GM18867 (cell line): ENCODE data around the gene DNAJC16.

ENCODE experiments used
- ATAC-seq: cut with Tn5 transposase; IDR thresholded peaks from one replicate; pipeline ENCODE4 v1.9.1; 2021; ENCODE audit warnings: mild to moderate bottlenecking, moderate library complexity; ENCODE audit not compliant: unreplicated experiment

The DNAJC16 gene

DNA sequence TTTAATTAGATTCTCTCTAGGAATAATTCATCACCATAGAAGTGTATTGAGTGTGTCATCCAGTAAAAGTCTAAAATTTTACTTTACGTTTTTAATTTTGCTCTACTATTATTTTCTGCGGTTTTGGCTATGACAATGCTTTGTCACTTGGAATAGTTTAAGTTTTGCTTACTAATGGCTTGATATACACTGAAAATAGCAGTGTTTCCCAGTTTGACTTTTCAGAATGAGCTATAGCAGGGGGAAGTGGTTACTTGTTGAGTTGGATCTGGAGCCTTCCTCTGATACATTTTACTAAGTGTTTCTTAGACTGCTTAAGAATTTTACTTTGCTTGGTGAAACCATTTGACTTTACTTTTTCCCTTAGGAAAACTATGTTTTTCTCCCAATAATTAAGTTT lies 5.0 kb downstream of the DNAJC16 start:
- no peak for ATAC-seq

GRCh38 chr1:15538771-15539170 lies 12.1 kb downstream of the DNAJC16 start:
- ATAC-seq = no peak

DNA sequence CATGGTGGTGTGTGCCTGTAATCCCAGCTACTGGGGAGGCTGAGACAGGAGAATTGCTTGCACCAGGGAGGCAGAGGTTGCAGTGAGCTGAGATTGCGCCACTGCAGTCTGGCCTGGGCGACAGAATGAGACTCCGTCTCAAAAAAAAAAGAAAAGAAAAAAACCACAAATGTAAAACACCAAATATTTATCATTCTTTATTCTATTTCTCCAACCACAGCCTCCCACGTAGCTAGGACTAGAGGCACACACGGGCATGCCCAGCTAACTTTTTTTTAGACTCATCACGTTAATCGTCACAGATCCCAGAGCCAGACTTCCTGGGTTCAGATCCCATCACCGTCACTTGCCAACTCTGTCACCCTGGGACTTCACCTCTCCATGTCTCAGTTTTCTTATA lies 13.5 kb downstream of the DNAJC16 start:
- ATAC-seq = no peak

DNA sequence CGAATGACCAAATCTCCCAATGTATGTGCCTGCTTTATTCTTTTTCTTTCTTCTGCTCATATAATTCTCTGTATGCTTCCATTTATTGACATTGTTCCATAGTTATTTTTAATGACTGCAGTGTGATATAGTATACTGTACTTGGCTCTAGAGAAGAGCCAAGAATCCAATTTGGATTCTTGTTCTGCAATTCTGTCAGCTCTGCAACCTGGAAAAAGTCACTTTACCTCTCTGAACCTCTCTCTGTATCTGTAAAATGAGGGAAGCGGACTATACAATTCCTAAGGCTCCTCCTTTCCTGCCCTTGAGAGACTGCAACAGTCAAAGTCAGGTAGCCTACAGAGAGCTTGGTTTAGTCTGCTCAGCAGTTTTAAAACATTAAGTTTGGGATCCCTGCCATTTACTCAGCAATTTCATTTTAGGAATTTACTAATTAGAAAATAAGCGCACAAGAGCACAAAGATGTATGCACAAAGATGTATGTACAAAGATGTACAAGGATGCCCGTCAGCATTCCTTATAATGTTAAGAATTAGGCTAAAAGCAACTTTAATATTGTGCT lies 14.7 kb downstream of the DNAJC16 start:
- no peak for ATAC-seq

GRCh38 chr1:15542388-15543250 lies 16.0 kb downstream of the DNAJC16 start:
- no peak for ATAC-seq

DNA sequence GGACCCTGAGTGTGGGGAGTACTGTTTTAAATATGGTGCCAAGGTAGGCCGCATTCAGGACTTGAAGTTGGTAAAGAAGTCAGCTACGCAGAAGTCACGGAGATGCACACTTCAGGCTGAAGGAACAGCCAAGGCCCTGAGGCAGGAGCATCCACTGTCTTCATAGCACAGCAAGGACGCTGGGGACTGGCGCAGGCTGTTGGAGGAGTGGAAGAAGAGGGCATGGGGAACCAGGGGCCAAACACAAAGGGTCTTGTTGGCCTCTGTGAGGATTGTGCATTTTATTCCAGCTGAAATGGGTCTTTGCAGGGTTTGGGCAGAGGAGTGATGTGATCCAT lies 16.6 kb downstream of the DNAJC16 start:
- ATAC-seq = no peak

GRCh38 chr1:15543589-15544568 lies 17.2 kb downstream of the DNAJC16 start:
- no peak for ATAC-seq

GRCh38 chr1:15546641-15547040 lies 20.0 kb downstream of the DNAJC16 start:
- ATAC-seq = no peak

GRCh38 chr1:15550573-15550972 lies 23.9 kb downstream of the DNAJC16 start:
- ATAC-seq = no peak

DNA sequence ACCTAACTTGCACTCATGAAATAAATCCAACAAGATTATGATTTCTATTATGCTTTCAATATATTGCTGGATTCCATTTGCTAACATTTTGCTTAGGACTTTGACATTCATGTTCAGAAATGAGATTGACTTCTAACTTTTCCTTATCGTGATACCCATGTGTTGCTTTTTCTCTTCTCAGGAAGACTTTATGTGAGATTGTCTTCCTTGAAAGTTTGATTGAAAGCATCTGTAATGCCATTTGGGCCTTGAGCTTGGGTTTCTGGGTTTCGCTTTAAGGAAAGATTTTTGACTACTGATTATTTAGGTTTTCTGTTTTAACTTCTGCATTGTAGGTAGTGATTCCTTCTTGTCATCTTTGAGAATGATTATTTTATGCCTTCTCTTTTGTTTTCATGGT lies 30.4 kb downstream of the DNAJC16 start:
- no peak for ATAC-seq

DNA sequence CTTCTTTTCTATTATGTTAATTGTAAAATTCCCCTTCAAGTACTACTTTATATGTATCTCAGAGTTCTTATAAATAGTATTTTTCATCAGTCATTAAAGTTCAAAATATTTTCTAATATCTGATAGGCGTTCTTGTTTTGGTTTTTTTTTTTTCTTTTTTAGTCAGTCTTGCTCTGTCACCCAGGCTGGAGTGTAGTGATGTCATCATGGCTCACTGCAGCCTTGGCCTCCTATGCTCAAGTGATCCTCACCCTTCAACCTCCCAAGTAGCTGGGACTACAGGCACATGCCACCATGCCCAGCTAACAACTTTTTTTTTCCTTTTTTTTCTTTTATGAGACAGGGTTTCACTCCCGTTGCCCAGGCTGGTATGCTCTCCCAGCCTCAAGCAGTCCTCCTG lies 30.9 kb downstream of the DNAJC16 start:
- no peak for ATAC-seq

DNA sequence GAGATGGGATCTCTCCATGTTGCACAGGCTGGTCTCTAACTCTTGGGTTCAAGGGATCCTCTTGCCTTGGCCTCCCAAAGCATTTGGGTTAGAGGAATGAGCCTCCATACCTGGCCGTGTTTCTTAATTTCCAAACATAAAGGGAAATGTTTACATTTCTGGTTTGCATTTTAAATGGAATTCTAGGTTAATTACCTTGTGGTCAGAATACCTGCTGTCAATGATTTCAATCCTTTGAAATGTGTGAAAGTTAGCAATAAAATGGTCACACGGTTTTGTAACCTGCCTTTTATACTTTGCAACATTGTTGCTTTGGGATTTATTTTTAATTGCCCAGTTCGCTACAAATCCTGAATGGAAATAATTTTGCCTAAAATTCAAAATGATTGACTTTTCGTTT lies 31.9 kb downstream of the DNAJC16 start:
- ATAC-seq = no peak

GRCh38 chr1:15559189-15559810 lies 32.7 kb downstream of the DNAJC16 start:
- ATAC-seq = no peak

- no peak for ATAC-seq
Measured at GRCh38 chr1:15568387-15569073, 41.9 kb downstream of the DNAJC16 start.

DNA sequence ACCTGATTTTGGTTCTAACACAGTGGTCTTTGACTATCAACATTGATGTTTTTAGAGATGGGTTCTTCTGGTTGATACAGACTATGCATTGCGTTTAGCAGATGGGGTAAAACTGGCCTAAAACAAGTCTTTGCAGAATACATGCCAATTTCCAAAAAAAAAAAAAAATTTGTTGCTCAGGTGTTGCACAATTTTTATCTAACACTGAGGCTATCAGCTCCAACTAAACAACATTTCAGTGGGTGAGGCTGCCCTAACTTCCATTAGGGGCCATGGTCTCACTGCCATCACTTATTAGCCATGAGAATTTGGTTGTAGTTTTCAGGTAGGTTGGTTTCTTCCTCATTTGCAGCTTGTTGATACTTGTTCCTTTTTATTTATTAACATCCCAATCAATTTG lies 44.2 kb downstream of the DNAJC16 start:
- no peak for ATAC-seq

GRCh38 chr1:15571266-15571665 lies 44.6 kb downstream of the DNAJC16 start:
- no peak for ATAC-seq

DNA sequence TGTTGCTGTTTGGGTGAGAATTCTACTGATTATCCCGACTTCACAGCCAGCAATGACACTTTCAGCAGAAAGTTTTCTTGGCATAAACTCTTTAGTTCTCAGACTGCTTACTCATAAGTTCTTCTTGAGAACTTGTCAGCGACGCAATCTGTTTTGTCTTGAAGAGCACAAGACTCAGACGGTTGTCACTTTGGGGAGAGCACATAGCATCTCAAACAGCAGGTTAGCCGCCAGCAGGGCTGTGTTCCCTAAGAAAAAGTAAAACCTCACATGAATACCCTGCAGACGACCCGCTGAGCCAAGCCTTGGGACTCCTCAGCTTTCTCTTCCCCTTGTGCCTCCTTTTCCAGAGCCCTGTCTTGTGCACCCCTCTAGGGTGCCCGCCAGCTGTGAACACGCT lies 46.8 kb downstream of the DNAJC16 start:
- no peak for ATAC-seq

GRCh38 chr1:15574741-15575140 lies 48.1 kb downstream of the DNAJC16 start:
- ATAC-seq = no peak

DNA sequence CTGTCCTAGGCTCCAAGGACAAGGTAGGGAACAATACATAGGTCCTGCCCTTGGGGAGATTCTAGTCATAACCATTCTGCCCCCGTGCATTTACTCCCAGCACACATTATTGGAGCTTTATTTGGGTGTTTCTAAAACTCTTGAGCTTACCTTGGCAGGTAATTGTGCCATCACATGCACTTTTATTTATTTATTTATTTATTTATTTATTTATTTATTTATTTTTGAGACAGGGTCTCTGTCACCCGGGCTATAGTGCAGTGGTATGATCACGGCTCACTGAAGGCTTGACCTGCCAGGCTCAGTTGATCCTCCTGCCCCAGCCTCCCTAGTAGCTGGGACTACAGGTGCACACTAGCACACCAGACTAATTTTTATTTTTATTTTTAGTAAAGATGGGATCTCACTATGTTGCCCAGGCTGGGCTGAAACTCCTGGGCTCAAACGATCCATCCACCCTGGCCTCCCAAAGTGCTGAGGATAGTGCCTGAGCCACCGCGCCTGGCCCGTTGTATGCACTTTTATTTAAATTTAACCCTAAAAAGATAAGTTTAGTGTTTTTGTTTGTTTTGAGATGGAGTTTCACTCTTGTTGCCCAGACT lies 49.0 kb downstream of the DNAJC16 start:
- no peak for ATAC-seq

DNA sequence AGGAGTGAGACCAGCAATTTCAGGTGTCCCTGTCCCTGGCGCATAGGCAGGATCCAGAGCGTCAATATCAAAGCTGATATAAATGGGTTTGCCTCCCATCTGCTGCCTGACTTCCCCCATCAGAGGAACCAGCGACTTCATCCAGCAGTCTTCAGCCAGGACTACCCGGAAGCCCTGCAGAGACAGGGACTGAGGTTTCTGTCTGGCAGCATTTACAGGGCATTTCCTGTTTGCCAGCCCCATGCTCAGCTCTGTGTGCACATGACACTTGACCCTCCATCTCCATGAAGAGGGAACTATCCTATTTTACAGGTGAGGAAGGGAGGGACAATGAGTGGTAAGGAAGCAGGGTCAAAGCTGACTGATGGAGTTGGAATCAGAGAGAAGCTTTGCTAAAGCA lies 51.0 kb downstream of the DNAJC16 start:
- no peak for ATAC-seq
